HG03521 (cell line): ENCODE results near the gene PLEK2.

Experiments
- ATAC-seq: cut with Tn5 transposase; IDR thresholded peaks from one replicate; pipeline ENCODE4 v1.9.1; 2021; ENCODE audit warnings: mild to moderate bottlenecking, moderate library complexity; ENCODE audit not compliant: unreplicated experiment

The PLEK2 gene

DNA sequence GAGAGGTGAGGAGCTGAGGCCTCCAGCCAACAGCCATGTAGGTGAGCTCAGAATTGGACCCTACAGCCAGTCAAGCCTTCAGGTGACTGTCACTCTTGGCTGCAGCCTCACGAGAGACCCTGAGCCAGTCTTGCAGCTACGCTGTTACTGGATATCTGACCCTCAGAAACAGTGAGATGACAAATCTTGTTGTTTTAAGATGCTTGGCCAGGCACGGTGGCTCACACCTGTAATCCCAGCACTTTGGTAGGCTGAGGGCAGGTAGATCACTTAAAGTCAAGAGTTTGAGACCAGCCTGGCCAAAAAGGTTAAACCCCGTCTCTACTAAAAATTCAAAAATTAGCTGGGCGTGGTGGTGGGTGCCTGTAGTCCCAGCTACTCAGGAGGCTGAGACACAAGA, 6.2 kb downstream of the PLEK2 start:
- ATAC-seq, result no peak

DNA sequence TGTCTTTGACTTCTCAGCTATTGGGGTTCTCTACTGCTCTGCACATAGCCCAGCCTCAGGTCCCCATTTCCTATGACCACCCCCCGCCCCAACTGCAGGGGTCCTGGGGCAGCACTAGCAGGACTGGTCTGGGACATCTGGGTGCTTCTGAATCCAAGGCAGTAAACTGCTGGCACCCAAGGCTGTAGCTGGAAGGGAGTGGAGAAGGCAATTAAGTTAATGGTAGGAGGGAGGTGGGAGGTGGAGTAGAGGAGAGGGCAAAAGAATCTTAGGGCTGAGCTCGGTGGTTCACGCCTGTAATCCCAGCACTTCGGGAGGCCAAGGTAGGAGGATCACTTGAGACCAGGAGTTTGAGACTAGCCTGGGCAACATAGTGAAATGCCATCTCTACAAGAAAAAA, 11.5 kb downstream of the PLEK2 start:
- ATAC-seq, result no peak

DNA sequence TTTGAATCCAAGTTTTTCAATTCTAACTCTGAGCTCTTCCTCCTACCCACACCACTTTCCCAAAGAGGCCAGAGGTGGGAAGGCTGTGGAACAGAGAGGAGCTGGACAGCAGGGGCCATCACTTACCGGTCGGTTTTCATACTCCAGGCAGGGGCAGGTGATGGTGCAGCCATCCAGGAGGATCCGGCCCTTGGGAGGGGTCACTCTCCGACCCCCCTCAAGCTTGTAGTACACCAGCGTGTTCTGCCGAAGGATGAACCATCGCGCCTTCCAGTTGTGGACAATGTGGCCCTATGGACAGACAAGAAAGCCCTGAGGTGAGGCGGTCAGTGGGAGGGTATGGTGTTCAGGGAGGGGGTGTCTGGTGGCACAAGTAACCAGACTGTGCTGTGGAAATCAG, 14.4 kb downstream of the PLEK2 start:
- ATAC-seq, result no peak

DNA sequence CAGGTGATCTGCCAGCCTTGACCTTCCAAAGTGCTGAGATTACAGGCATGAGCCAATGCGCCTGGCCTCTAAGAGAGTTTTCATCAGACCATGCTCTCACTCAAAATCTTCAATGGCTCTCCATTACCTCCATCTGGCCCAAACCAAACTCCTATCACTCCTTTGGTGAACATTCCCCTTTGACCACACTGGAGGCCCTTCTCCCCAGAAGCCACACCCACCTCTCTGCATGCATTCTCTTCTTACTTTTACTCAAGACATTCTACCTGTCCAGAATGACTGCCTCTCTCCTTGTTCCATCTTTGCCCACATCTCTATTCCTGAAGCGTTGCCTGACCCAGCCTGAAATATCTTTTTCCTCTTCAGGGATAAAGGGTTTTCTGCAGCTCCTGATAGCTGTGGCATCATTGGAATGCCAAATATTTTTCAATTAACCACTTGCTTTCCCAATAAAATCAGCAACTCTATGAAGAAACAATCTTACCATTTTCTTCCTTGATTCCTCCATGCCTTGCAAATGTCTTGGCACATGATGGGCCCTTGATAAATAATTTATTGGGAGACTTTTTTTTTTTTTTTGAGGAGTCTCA, 15.5 kb downstream of the PLEK2 start:
- no peak for ATAC-seq

DNA sequence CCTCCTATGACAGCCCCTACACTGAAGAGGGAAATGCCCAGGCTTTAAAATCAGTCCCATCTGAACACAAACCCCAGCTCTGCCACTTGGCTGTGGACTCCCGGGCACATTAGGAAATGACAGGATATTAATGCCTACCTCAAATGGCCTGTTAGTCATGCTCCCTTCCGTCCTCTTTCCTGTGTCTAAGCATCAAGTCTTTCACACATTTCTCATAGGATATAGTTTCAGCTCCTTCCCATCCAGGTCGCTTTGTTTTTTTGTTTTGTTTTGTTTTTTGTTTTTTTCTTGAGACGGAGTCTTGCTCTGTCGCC, 16.1 kb downstream of the PLEK2 start:
- no peak for ATAC-seq

DNA sequence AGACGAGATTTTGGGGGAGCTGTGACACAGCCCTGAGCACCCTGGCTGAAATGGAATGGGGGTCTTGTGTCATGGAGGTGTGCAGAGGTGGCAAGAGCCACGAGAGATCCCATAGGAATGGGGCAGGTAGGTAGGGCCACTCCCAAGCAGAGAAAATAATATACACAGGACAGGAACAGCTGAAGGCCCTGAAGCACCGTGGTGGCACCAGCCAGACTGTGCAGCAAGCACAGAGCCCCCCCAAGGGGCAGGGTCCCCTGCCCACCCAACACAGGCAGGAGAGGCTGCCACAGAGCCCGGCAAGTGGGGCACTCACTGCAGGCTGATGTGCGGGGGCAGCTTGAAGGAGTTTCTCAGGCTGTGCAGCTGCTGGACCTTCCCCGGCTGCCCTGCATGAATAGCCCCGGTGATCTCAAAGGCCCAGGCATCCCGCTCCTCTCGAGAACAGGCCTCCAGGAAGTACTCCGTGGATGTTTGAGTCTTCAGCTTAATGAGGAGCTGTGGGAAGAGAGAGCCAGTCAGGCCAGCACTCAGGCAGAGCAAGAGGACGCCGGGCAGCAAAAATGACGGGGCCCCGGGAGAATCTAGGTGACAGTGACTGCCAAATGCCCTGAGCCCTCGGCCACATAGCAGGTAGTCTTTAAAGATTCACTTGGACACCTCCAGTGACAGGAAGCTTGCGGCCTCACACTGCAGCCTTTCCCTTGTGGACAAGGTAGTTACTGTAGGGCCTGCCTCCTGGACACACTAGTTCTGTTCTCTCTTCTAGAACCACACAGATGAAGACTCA, 16.7 kb downstream of the PLEK2 start:
- ATAC-seq, result no peak

DNA sequence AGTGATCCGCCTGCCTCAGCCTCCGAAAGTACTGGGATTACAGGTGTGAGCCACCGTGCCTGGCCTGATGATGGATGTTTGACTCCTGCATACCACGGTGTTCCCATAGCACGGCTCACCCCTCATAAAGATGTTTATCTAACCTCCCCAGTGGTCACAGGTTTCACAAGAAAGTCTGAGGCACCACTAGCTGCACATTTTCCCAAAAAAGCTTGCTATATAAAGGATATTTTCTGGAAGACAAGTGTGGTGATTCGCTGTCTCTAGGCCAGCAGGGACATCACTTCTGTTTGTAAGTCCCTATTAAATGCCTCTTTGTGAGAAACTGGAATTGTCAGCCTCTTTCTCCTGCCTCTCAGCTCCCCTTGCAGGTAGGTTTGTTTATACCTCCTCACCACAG, 18.3 kb downstream of the PLEK2 start:
- no peak for ATAC-seq

DNA sequence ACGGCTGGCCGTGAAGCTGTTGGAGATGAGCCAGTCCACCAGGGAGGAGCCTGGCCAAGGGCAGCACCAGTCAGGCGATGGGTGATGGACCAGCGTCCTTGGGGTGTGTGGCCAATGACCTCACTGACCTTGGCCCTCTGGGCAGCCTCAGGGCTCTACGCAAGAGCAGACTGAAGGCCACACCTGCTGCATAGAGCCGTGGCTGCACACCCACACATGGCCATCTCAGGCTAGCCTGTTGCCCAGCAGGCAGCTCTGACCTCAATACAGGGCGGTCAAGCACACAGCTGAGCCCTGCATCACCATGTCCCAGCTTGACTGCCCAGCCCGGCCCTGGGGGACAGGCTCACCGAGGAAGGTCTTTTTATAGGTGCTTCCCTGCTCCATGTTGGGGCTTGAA, 19.2 kb downstream of the PLEK2 start:
- ATAC-seq, result no peak

DNA sequence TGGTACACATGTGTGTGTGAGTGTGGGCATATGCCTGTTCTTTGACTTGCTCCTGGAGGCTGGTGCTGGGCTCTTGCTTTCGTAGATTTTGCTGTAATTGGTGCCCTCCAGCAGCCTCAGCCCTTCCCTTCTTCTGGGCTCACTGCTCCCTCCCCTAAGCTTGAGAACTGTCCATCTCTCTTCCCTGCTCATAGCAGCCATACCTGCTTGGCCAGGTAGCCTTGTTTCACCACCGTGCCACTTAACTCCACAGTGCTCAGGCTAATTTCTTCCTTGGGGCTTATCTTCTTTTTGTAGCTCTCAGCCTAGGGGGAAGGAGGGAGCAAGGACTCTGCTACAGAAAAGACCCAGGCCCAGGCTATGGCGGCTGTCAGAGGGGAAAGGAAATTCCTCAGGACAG, 19.8 kb downstream of the PLEK2 start:
- ATAC-seq, result no peak

DNA sequence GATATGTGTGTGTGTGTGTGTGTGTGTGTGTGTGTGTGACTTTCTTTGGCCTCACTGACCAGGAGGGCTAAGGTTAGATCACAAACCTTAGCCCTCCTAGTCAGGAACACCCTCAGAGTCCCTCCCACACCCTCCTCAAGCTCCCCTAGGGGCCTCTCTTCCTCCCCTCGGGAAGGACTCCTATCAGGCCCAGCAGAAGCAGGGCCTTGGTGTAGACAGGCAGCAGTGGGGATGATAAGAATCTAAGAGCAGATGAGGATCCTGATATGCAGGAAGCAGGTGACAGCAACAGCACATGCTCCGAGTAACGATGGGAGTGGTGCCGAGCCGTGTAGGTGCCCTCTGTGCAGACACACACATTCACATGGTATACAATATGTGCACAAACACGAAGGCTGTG, 20.7 kb downstream of the PLEK2 start:
- no peak for ATAC-seq

DNA sequence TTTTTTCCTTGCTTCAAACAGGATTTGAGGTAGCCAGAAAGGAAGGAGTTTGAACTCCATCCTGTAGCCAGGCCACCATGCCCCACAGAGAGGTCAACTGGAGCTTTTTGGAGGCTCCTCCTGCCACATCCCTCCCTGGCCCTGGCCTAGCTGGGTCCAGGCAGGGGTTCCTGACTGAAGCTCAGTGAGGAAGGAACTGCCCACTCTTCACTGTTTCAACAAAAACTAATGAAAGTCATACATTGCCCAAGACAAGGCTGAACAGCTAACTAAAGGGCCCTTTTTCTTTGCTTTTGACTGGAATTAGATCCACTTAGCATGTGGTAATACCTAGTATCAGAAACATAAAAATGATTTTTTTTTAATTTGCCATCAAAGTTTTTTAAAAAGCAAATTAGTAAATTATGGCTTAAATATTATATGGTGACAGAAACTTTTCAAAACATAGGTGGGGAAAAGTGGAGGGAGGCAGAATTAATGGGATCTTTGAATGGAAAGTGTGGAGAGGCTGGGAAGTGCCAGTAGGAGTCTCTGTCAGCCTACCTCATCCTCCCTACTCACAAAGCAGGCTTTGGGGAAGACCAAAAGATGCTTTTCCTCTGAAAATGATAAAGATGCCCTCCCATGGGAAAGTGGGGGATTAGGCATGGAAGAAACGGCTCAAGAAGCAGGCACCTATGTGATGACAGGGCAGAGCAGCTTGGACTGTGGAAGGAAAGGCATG, 22.0 kb downstream of the PLEK2 start:
- no peak for ATAC-seq

DNA sequence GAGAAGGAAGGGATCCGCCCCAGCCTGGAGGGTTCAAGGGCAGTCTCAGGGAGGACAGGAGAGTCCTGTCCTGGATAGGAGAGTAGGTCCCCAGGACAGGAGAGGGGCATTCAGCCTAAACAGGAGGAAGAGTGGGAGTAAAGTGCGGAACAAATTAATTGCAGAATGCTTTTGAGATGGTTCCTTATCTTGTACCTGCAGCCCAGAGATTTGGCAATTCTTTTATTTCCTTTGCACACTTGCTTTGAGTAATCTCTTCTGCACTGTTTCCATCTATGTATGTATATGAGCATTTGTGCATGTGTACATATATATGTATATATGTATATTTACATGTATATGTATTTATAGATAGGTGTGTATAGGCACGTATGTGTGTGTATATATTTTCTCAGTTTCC, 22.7 kb downstream of the PLEK2 start:
- no peak for ATAC-seq

DNA sequence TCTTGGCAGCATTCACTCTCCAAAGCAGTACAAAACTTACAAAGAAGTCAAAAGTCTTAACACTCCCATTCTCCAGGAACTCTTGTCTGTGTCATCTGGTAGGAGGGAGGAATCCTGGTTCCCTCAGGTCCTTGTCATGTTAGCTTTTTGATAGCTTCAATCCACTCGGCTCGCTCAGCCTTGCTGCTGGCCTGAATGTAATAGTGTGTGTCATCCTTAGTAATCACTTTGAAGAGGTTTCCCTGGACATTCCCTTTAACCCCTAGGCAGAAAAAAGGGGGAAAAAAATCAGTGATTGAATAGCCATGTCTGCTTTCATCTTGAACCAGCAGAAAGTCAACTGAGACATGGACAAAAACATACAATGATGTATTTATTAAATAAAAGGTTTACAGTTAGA, 24.8 kb downstream of the PLEK2 start:
- no peak for ATAC-seq

DNA sequence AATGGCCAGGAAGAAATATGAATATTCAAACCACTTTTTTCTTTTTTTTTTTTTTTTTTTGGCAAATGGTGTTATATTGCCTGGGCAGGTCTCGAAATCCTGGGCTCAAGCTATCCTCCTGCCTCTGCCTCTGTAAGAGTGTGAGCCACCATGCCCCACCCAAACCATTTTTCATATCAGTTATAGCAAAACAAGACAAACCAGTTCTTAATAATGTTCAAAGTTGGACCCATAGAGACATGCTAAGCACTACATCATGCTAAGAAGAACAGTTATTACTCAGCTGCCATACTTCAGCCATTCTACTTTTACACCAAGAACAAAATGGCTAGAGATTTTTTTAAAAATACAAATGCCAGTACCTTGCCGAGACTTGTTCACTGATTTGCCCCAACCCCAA, 26.3 kb downstream of the PLEK2 start:
- no peak for ATAC-seq

DNA sequence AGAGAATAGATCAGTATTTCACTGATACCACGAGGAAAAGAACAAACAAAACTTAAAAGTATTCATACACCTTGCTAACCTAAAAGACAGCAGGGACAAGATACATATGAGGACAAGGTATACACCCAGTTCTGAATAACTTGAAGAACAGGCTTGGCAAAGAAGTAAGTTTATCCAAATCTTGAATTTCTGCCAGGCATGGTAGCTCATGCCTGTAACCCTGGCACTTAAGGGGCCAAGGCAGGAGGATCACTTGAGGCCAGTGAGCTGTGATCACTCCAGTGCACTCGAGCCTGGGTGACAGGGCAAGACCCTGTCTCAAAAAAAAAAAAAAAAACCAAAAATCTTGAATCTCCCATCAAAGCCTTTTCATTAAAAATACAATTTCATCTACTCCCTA, 26.8 kb downstream of the PLEK2 start:
- no peak for ATAC-seq

DNA sequence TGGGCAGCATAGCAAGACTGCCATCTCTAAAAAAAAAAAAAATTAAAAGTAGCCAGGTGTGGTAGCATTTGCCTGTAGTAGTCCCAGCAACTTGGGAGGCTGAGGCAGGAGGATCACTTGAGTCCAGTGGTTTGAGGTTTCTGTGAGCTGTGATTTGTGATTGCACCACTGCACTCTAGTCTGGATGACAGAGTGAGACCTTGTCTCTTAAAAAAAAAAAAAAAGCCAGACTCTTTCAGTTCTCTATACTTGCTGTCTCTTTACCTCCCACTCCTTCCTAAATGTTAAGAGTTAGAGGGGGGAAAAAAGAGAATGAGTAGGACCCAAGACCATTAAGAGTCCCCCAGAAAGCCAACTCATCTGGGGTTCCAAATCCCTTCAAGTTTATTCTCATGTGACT, 34.0 kb downstream of the PLEK2 start:
- no peak for ATAC-seq

DNA sequence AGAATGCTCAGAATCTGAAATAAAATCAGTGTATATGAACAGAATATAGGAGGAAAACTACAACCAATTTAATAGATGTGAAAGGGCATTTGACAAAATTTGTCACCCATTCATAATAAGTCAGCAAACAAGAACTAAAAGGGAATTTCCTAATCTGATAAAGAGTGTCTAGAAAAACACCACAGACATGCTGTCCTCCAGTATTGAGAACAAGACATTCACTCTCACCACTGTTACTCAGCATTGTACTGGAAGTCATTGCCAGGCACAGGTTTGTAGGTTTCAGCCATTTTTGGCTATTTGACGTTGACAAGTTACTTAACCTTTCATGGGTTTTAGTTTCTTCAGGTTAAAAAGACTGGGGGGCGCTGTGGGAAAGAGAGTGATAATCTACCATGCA, 38.6 kb downstream of the PLEK2 start:
- no peak for ATAC-seq

DNA sequence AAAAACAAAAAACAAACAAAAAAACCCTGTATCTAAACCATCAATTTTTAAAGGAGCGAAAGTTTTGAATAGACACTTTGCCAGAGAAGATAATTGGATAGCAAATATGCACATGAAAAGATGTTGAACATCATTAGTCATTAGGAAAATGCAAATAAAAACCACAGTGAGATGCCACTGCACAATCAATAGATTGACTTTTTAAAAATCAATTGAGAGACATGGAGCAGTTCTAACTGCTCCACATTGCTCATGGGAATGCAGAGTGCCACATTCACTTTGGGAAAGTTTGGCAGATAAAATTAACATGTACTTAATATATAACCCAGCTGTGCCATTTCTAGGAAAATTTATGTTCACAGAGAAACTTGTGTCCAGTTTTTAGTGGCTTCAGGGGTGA, 39.1 kb downstream of the PLEK2 start:
- no peak for ATAC-seq

DNA sequence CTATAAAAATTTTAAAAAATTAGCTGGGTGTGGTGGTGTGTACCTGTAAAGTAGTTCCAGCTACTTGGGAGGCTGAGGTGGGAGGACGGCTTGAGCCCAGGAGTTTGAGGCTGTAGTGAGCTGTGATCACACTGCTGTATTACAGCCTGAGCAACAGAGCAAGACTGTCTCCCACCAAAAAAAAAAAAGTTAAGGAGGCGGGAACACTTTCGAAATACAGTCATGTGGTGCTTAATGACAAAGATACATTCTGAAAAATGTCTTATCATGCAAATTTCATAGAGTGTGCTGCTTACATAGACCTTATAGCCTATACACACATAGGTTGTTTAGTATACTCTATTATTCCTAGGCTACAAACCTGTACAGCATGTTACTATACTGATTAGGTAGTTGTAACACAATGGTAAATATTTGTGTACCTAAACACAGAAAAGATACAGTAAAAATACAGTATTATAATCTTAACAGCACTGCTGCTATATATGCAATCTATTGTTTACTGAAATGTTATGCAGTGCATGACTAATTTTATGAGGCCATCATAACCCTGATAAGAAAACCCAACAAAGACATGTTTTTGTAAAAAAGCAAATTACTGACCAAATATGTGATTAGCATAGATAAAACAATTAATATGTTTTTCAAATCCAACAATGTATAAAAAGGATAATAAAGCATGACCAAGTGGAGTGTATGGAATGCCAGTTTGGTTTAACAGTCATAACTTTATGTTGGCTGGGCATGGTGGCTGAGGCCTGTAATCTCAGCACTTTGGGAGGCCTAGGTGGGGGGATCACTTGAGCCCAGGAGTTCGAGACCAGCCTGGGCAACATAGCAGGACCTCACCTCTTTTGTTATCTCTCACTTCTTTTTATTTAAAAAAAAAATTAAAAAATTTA, 40.5 kb downstream of the PLEK2 start:
- no peak for ATAC-seq

DNA sequence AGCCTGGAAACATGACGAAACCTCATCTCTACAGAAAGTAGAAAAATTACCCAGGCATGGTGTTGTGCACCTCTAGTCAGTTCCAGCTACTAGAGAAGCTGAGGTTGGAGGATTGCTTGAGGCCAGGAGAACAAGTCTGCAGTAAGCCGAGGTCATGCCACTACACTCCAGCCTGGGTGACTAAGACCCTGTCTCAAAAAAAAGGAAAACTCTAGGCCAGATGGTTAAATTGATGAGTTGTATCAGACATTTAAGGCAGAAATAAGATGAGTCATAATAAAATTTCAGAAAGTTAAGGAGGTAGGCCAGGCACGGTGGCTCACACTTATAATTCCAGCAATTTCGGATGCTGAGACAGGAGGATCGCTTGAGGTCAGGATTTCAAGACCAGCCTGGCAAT, 41.1 kb downstream of the PLEK2 start:
- no peak for ATAC-seq

DNA sequence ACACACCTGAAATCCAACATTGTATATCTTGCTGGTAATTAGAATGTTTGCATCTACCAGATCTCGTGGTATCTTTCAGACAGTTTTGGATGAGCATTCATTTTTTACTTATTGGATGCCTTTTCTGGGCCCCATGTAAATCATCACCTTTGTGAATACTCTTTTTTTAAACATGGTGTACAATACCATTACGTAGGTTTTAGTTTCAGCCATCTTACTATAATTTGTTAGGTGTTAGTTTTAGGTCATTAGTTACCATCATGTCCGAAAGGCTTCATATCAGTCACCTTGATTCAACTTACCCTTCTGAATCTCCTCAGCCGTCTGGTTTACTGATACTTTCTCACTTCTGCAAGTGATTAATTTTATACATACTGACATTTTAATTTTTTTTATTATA, 46.5 kb downstream of the PLEK2 start:
- ATAC-seq, result no peak
